Kidney capillary endothelial cell (primary cell): ENCODE data around the gene ZNF652.
A peak's percentile ranks its signal among the peaks of the same experiment; 100 is the strongest.
"Not testable (repeated sequence)": the region's sequence is repeated elsewhere in the genome, so short reads cannot be mapped to it uniquely, and the experiment has no call there.

ENCODE experiments used
- DNase-seq: peaks from one replicate; pipeline ENCODE4 v3.0.0-alpha.2; 2018; ENCODE audit warnings: low spot score

The ZNF652 gene

GRCh38 chr17:49261540-49261939 is 100.5 kb downstream of the ZNF652 start:
- DNase-seq: not testable (repeated sequence)

GRCh38 chr17:49260817-49261291 is 101.2 kb downstream of the ZNF652 start:
- no peak for DNase-seq

- DNase-seq: peak; percentile 81
Measured at GRCh38 chr17:49260011-49260816, 101.8 kb downstream of the ZNF652 start.

- no peak for DNase-seq
Measured at GRCh38 chr17:49259663-49260010, 102.4 kb downstream of the ZNF652 start.

GRCh38 chr17:49258394-49258793 is 103.7 kb downstream of the ZNF652 start:
- no peak for DNase-seq

- DNase-seq: no peak
Measured at GRCh38 chr17:49255125-49255524, 106.9 kb downstream of the ZNF652 start.

- no peak for DNase-seq
Measured at GRCh38 chr17:49254066-49254465, 108.0 kb downstream of the ZNF652 start.

- DNase-seq: no peak
Measured at GRCh38 chr17:49252148-49252695, 109.8 kb downstream of the ZNF652 start.

- no peak for DNase-seq
Measured at GRCh38 chr17:49249890-49250522, 112.0 kb downstream of the ZNF652 start.

- DNase-seq: no peak
Measured at GRCh38 chr17:49249292-49249794, 112.7 kb downstream of the ZNF652 start.

GRCh38 chr17:49247944-49248343 is 114.1 kb downstream of the ZNF652 start:
- no peak for DNase-seq

- no peak for DNase-seq
Measured at GRCh38 chr17:49244839-49245238, 117.2 kb downstream of the ZNF652 start.
